Liver (tissue), 9 donors: ENCODE results near the gene BOC. TPM values are rescaled to one million over a fixed set of nuclear protein-coding genes. Genes with fewer than 3 reads are reported as not detected.

Experiments used
- DNase-seq: peaks from one replicate; pipeline ENCODE4 v3.0.0-alpha.2; 2017; ENCODE audit warnings: low spot score
- H3K27ac ChIP-seq, 2 donors: one replicate each; pipeline ENCODE4 v1.7.0; 2013; ENCODE audit warnings: inconsistent platforms in 2 of 2, low read length in 2 of 2, control low read depth in 1 of 2, low read depth in 1 of 2, mild to moderate bottlenecking in 1 of 2
- H3K27me3 ChIP-seq, 4 donors: one replicate each; pipeline versions ENCODE4 v1.6.1 to v1.7.0; 2013; ENCODE audit warnings: low read length in 3 of 4, inconsistent platforms in 1 of 4, mild to moderate bottlenecking in 1 of 4, moderate library complexity in 1 of 4; ENCODE audit not compliant: control insufficient read depth in 4 of 4, insufficient read depth in 4 of 4
- H3K36me3 ChIP-seq, 4 donors: one replicate each; pipeline versions ENCODE4 v1.6.1 to v1.7.0; 2013; ENCODE audit warnings: low read length in 3 of 4, mild to moderate bottlenecking in 3 of 4, low read depth in 1 of 4, moderate library complexity in 1 of 4; ENCODE audit not compliant: control insufficient read depth in 4 of 4, insufficient read depth in 3 of 4
- H3K4me1 ChIP-seq, 4 donors: one replicate each; pipeline versions ENCODE4 v1.6.1 to v1.7.0; 2013; ENCODE audit warnings: low read length in 3 of 4, mild to moderate bottlenecking in 3 of 4, moderate library complexity in 1 of 4; ENCODE audit not compliant: control insufficient read depth in 4 of 4, insufficient read depth in 4 of 4
- H3K4me3 ChIP-seq, 3 donors: one replicate each; pipeline versions ENCODE4 v1.6.1 to v1.7.0; 2013; ENCODE audit warnings: low read length in 3 of 3, control low read depth in 1 of 3, low read depth in 1 of 3, mild to moderate bottlenecking in 1 of 3
- H3K9ac ChIP-seq, 2 donors: one replicate each; pipeline ENCODE4 v1.7.0; 2013; ENCODE audit warnings: low read length in 2 of 2, mild to moderate bottlenecking in 2 of 2, moderate library complexity in 2 of 2, control low read depth in 1 of 2, low read depth in 1 of 2
- H3K9me3 ChIP-seq, 4 donors: one replicate each; pipeline versions ENCODE4 v1.6.1 to v1.7.0; 2013; ENCODE audit warnings: low read length in 3 of 4; ENCODE audit not compliant: control insufficient read depth in 4 of 4
- ATF3 ChIP-seq: IDR thresholded peaks from 2 replicates; pipeline ENCODE4 v1.6.1; 2016; ENCODE audit warnings: antibody characterized with exemption
- CTCF ChIP-seq: fragments of 150-350 bp; IDR thresholded peaks from 2 replicates; pipeline ENCODE4 v1.5.1; 2017; ENCODE audit warnings: improper control_type of control experiment, low read depth, low read length; ENCODE audit not compliant: missing input control
- EGR1 ChIP-seq, 2 donors: IDR thresholded peaks; 2 replicates each; pipeline ENCODE4 v1.6.1; 2016 to 2018; ENCODE audit warnings: antibody characterized with exemption in 2 of 2, low read depth in 2 of 2
- FOXA1 ChIP-seq: IDR thresholded peaks from 2 replicates; pipeline ENCODE4 v1.6.1; 2016; ENCODE audit warnings: antibody characterized with exemption
- FOXA2 ChIP-seq: IDR thresholded peaks from 2 replicates; pipeline ENCODE4 v1.6.1; 2016; ENCODE audit warnings: antibody characterized with exemption
- GABPA ChIP-seq, 2 donors: IDR thresholded peaks in 1 of 2; conservative IDR thresholded peaks in 1 of 2; 2 replicates each; pipeline ENCODE4 v1.6.1; 2016; ENCODE audit warnings: antibody characterized with exemption in 2 of 2, mild to moderate bottlenecking in 1 of 2, moderate library complexity in 1 of 2
- HNF4A ChIP-seq, 2 donors: conservative IDR thresholded peaks; 2 replicates each; pipeline ENCODE4 v1.6.1; 2016; ENCODE audit warnings: antibody characterized with exemption in 2 of 2, mild to moderate bottlenecking in 2 of 2
- HNF4G ChIP-seq: IDR thresholded peaks from 2 replicates; pipeline ENCODE4 v1.6.1; 2016; ENCODE audit warnings: antibody characterized with exemption
- JUND ChIP-seq, 2 donors: IDR thresholded peaks; 2 replicates each; pipeline ENCODE4 v1.6.1; 2016; ENCODE audit warnings: antibody characterized with exemption in 2 of 2
- MAX ChIP-seq: IDR thresholded peaks from 2 replicates; pipeline ENCODE4 v1.6.1; 2016; ENCODE audit warnings: antibody characterized with exemption
- NR2F2 ChIP-seq: IDR thresholded peaks from 2 replicates; pipeline ENCODE4 v1.6.1; 2016; ENCODE audit warnings: antibody characterized with exemption
- RAD21 ChIP-seq, 2 donors: IDR thresholded peaks; 2 replicates each; pipeline ENCODE4 v1.6.1; 2016; ENCODE audit warnings: antibody characterized with exemption in 2 of 2, mild to moderate bottlenecking in 2 of 2
- REST ChIP-seq: IDR thresholded peaks from 2 replicates; pipeline ENCODE4 v1.6.1; 2016; ENCODE audit warnings: antibody characterized with exemption, mild to moderate bottlenecking
- RXRA ChIP-seq, 2 donors: IDR thresholded peaks; 2 replicates each; pipeline ENCODE4 v1.6.1; 2017 to 2018; ENCODE audit warnings: antibody characterized with exemption in 2 of 2, mild to moderate bottlenecking in 1 of 2
- SP1 ChIP-seq: IDR thresholded peaks from 2 replicates; pipeline ENCODE4 v1.6.1; 2018; ENCODE audit warnings: antibody characterized with exemption, mild to moderate bottlenecking
- TAF1 ChIP-seq: conservative IDR thresholded peaks from 2 replicates; pipeline ENCODE4 v1.6.1; 2016; ENCODE audit warnings: antibody characterized with exemption, mild to moderate bottlenecking
- YY1 ChIP-seq: IDR thresholded peaks from 2 replicates; pipeline ENCODE4 v1.6.1; 2016; ENCODE audit warnings: antibody characterized with exemption, mild to moderate bottlenecking
- WGBS: extraction: QIAGEN DNeasy Blood & Tissue Kit; methylation state at CpG from one replicate; pipeline ENCODE4 v1.1.7; 2013; 5-methylcytosine and 5-hydroxymethylcytosine counted together
- polyA plus RNA-seq, 2 donors: library from polyadenylated mRNA; stranded (reverse) in 1 of 2; unstranded in 1 of 2; fragments of 200-250 nt in 1 of 2; fragments of >200 nt in 1 of 2; fragmentation: Nextera tagmentation in 1 of 2; extraction: Ambion mirVana in 1 of 2; gene quantifications; one replicate each; pipeline versions ENCODE4 v1.2.1 to v1.2.3, GENCODE V29; 2013 to 2015
- total RNA-seq, 2 donors: library from RNA; depleted of rRNA; stranded (reverse); fragments of >200 nt; gene quantifications; one replicate each; pipeline ENCODE4 v1.2.3, GENCODE V29; 2014
- donor health status: healthy.
- donor health status: healthy.
- donor health status: healthy.
- donor health status: healthy.
- donor health status: healthy.

The BOC gene
- total and polyA plus RNA-seq, 4 donors: 0.31 to 1.5 (median 0.65) TPM; not detected in 1

- H3K36me3 ChIP-seq: no peaks in the 10 kb centered on the region
- H3K9ac ChIP-seq: no peak overlapping the region
- 94% methylated on average over 11 of the region's 11 CpGs for WGBS
- no peak overlapping the region for H3K27ac ChIP-seq
- no peaks in the 10 kb centered on the region for H3K27me3 ChIP-seq
- H3K4me3 ChIP-seq: no peak overlapping the region
- no peak for DNase-seq
- H3K9me3 ChIP-seq: no peaks in the 10 kb centered on the region
- TF ChIP-seq FOXA1 (no peak), CTCF (no peak), MAX (no peak), NR2F2 (no peak), YY1 (no peak)
- H3K4me1 ChIP-seq: peaks cover 0 to 6% (median 0%) of the 10 kb centered on the region in 4 donors
Measured at GRCh38 chr3:113278599-113278955, 67.2 kb downstream of the BOC start.

DNA sequence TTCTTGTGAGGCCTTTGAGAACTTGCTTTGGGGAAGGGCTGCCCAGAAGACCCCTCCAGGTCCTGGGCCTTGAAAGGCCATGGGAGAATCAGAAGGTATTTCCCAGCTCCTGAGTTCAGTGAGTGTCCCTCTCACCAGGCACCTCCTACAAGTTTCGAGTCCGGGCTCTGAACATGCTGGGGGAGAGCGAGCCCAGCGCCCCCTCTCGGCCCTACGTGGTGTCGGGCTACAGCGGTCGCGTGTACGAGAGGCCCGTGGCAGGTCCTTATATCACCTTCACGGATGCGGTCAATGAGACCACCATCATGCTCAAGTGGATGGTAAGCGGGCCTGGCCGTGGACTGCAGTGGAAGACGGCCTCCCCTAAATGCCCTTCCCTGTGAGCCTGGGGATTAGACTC, 68.3 kb downstream of the BOC start:
- Histone ChIP-seq H3K36me3 (no peaks in the 10 kb centered on the region), H3K9ac (no peak overlapping the region), H3K27me3 (no peaks in the 10 kb centered on the region), H3K9me3 (no peaks in the 10 kb centered on the region), H3K4me1 (peaks cover 0 to 6% (median 0%) of the 10 kb centered on the region in 4 donors), H3K4me3 (no peak overlapping the region), H3K27ac (no peak overlapping the region)
- no peak for DNase-seq
- 94% methylated on average over 17 of the region's 17 CpGs for WGBS
- TF ChIP-seq EGR1 (IDR thresholded peaks at IDR 0.05; ENCODE audit: low read depth in 2 of 2): no peak
- TF ChIP-seq SP1: no peak
- no peak for TF ChIP-seq NR2F2
- no peak for TF ChIP-seq RXRA (IDR thresholded peaks at IDR 0.05)
- TF ChIP-seq ATF3: no peak
- TF ChIP-seq FOXA2: no peak
- TF ChIP-seq HNF4G: no peak
- no peak for TF ChIP-seq HNF4A (conservative IDR thresholded peaks at IDR 0.05)
- no peak for TF ChIP-seq YY1
- TF ChIP-seq FOXA1: no peak

DNA sequence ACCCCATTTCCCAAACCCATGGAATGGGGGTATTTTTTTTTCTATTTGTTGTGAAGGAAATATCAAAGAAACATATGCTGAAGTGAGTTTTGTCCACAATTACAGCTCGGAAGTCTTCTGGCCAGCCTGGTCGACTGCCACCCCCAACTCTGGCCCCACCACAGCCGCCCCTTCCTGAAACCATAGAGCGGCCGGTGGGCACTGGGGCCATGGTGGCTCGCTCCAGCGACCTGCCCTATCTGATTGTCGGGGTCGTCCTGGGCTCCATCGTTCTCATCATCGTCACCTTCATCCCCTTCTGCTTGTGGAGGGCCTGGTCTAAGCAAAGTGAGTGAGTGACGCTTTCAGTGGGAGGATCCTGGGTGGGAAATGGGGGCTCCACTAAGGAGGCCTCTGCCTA, 71.9 kb downstream of the BOC start:
- H3K27ac ChIP-seq: no peak overlapping the region
- no peaks in the 10 kb centered on the region for H3K36me3 ChIP-seq
- H3K4me3 ChIP-seq: no peak overlapping the region
- no peaks in the 10 kb centered on the region for H3K9me3 ChIP-seq
- no peak for DNase-seq
- H3K4me1 ChIP-seq: peaks cover 3 to 10% (median 5%) of the 10 kb centered on the region in 4 donors
- 91% methylated on average over 12 of the region's 12 CpGs for WGBS
- no peak overlapping the region for H3K9ac ChIP-seq
- no peaks in the 10 kb centered on the region for H3K27me3 ChIP-seq
- TF ChIP-seq HNF4G: no peak

DNA sequence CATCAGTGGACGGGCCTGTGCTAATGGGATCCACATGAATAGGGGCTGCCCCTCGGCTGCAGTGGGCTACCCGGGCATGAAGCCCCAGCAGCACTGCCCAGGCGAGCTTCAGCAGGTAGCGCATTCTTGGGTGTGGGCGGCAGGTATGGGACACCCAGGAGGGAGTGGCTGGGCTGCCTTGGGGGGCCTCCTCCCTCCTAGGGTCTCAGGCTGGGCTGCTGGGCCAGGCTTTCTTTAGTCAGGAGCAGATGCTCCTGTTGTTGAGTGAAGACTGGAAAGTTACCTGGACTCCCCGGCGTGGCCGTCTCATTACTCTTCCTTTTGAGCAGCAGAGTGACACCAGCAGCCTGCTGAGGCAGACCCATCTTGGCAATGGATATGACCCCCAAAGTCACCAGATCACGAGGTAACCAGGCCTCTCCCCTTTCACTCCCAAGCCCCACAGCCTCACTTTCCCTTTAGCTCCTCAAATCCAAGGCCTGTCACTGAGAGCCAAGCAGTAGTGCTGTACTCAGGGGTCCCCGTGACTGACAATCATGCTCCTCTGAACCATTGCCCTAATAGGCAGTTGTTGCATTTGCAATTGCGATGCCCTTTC, 73.2 kb downstream of the BOC start:
- 94% methylated on average over 12 of the region's 12 CpGs for WGBS
- Histone ChIP-seq H3K4me3 (no peak overlapping the region), H3K9me3 (no peaks in the 10 kb centered on the region), H3K27me3 (no peaks in the 10 kb centered on the region), H3K9ac (no peak overlapping the region), H3K36me3 (no peaks in the 10 kb centered on the region), H3K4me1 (peaks cover 3 to 10% (median 5%) of the 10 kb centered on the region in 4 donors), H3K27ac (no peak overlapping the region)
- DNase-seq: no peak
- no peak for TF ChIP-seq FOXA2
- no peak for TF ChIP-seq TAF1
- TF ChIP-seq NR2F2: no peak
- TF ChIP-seq MAX: no peak
- TF ChIP-seq RAD21 (IDR thresholded peaks at IDR 0.05): no peak
- no peak for TF ChIP-seq YY1
- no peak for TF ChIP-seq RXRA (IDR thresholded peaks at IDR 0.05)
- no peak for TF ChIP-seq ATF3
- no peak for TF ChIP-seq GABPA (IDR thresholded peaks at IDR 0.05 in 1 of 2, conservative IDR thresholded peaks at IDR 0.05 in 1 of 2)
- no peak for TF ChIP-seq SP1
- no peak for TF ChIP-seq JUND (IDR thresholded peaks at IDR 0.05)
- TF ChIP-seq REST: no peak
- TF ChIP-seq HNF4G: no peak
